GM12892 (cell line): ENCODE measurements around the gene MED25.

Experiments
- POLR2A ChIP-seq: IDR thresholded peaks from 2 replicates; pipeline ENCODE4 v1.6.1; 2011; ENCODE audit warnings: low read depth, low read length, control low read depth
- TAF1 ChIP-seq: IDR thresholded peaks from 2 replicates; pipeline ENCODE4 v1.6.1; 2011; ENCODE audit warnings: low read depth, mild to moderate bottlenecking, control low read depth, low read length, borderline replicate concordance

- TF ChIP-seq POLR2A = no peak
- no peak for TF ChIP-seq TAF1
Measured at GRCh38 chr19:49808711-49809159, 9.4 kb upstream of the MED25 start.
